ENCODE data around the gene ANKRD63.

The ANKRD63 gene

DNA sequence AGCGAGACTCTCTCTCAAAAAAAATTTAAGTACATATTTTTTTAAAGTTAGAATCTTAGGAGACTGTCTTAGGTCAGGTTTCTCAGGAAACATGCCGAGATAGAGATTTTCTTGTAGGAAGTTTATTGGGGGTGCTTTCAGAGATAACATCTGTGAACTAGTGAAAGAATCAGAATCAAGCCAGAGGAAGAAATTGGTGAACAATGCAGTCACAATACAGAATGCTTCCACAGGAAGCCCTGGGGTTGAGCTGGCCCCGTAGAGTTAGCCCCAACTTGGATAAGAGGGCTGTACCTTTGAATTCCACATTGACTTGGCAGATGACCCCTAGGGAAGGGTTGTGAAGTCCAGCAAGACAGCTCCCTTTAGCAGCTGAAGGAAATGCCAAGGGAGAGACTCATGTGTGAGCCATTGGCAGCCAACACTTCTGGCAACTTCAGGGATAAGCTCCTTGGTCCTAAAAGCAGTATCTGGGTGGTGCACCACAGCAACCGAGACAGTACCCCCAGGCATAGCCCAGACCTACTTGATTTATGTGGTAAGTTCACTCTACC, 31.9 kb upstream of the ANKRD63 start:
- Histone ChIP-seq H3K23ac (ENCODE audit: low read depth, low read length, poor library complexity) (no peak overlapping the region), H3K14ac (ENCODE audit: low read length) (no peak overlapping the region), H2BK12ac (ENCODE audit: low read length) (no peak overlapping the region), H3K27ac (replicated peaks; ENCODE audit: low read length) (no peak overlapping the region), H3K36me3 (replicated peaks in 1 of 2; ENCODE audit: control insufficient read depth in 2 of 2, insufficient read depth in 2 of 2, low read length in 2 of 2) (no peaks in the 10 kb centered on the region), H3K18ac (ENCODE audit: low read length) (no peak overlapping the region), H2BK120ac (ENCODE audit: low read depth, low read length) (no peak overlapping the region), H2AK5ac (ENCODE audit: low read depth, low read length) (no peak overlapping the region), H3K9ac (ENCODE audit: low read depth, low read length, poor library complexity) (no peak overlapping the region), H3K9me3 (replicated peaks in 1 of 2; ENCODE audit: control insufficient read depth in 2 of 2, insufficient read depth in 1 of 2, low read depth in 1 of 2, low read length in 2 of 2) (no peaks in the 10 kb centered on the region), H3K4ac (ENCODE audit: low read length) (no peak overlapping the region), H4K91ac (ENCODE audit: low read depth, low read length, poor library complexity) (no peak overlapping the region), H3K4me2 (ENCODE audit: insufficient read depth, low read length, poor library complexity, severe bottlenecking) (no peak overlapping the region), H3K79me1 (ENCODE audit: low read depth, low read length) (no peaks in the 10 kb centered on the region), H4K8ac (ENCODE audit: low read depth, low read length) (no peak overlapping the region), H2AFZ (ENCODE audit: low read length) (no peak overlapping the region), H2BK5ac (ENCODE audit: low read length) (no peak overlapping the region), H3K4me1 (ENCODE audit: control insufficient read depth in 2 of 2, insufficient read depth in 1 of 2, low read depth in 1 of 2, low read length in 2 of 2) (peaks cover 0 to 2% of the 10 kb centered on the region in 2 donors), H3K27me3 (ENCODE audit: control insufficient read depth in 3 of 3, insufficient read depth in 3 of 3, low read depth in 1 of 3, low read length in 3 of 3) (peaks cover 0 to 7% (median 6%) of the 10 kb centered on the region in 3 experiments), H2BK15ac (ENCODE audit: low read length) (no peak overlapping the region), H3K4me3 (ENCODE audit: low read length in 2 of 2) (no peak overlapping the region)
- no peak for DNase-seq (ENCODE audit: low spot score)
- WGBS, 2 donors (ENCODE audit: extremely low coverage in 2 of 2, insufficient read length in 2 of 2, insufficient replicate concordance in 1 of 2), result no CpG with 5 or more reads among the region's 4 CpGs

DNA sequence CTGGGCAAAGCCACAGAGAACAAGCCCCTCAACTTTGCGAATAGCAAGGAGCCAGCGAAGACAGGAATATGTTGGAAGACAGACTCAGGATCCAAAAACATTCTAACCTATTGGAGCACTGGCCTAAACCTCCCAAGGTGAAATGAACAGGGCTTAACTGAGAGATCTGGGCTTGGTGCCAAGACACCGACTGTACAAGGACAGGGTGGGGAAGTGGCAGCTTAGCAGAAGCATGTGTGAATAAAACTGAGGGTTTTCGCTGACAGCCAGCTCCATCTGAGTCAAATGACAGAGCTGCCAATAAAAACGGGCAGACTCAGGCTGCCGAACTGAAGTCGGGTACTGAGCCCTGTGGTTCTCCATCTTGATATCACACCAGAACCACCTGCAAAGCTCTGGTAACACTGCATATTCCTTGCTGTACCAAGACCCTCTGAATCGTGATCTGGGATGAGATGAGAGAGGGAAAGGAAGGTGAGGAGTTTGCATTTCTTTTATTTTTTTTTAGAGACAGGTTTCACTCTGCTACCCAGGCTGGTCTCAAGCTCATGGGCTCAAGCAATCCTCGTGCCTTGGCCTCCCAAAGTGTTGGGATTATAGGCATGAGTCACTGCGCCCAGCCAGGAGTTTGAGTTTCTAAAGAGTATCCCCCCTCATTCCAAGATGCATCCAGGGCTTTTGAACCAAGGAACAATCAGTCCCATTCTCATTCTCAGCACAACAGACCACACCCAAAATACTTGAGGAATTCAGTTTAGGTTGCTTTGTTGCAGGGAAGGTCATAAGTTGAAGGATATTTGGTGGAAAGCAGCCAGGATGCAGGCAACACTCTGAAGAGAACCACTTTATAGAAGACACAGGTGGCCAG, 30.9 kb upstream of the ANKRD63 start:
- Histone ChIP-seq H2AFZ (ENCODE audit: low read length) (no peak overlapping the region), H3K9ac (ENCODE audit: low read depth, low read length, poor library complexity) (no peak overlapping the region), H3K27ac (replicated peaks; ENCODE audit: low read length) (no peak overlapping the region), H3K36me3 (replicated peaks in 1 of 2; ENCODE audit: control insufficient read depth in 2 of 2, insufficient read depth in 2 of 2, low read length in 2 of 2) (no peaks in the 10 kb centered on the region), H3K4me3 (ENCODE audit: low read length in 2 of 2) (peak overlapping the region in 1 of 2 donors; percentile 29), H4K91ac (ENCODE audit: low read depth, low read length, poor library complexity) (no peak overlapping the region), H2AK5ac (ENCODE audit: low read depth, low read length) (no peak overlapping the region), H4K8ac (ENCODE audit: low read depth, low read length) (no peak overlapping the region), H3K23ac (ENCODE audit: low read depth, low read length, poor library complexity) (no peak overlapping the region), H3K4me1 (ENCODE audit: control insufficient read depth in 2 of 2, insufficient read depth in 1 of 2, low read depth in 1 of 2, low read length in 2 of 2) (peaks cover 3 to 12% of the 10 kb centered on the region in 2 donors), H2BK15ac (ENCODE audit: low read length) (no peak overlapping the region), H2BK120ac (ENCODE audit: low read depth, low read length) (no peak overlapping the region), H3K27me3 (ENCODE audit: control insufficient read depth in 3 of 3, insufficient read depth in 3 of 3, low read depth in 1 of 3, low read length in 3 of 3) (peaks cover 0 to 7% (median 6%) of the 10 kb centered on the region in 3 experiments), H3K9me3 (replicated peaks in 1 of 2; ENCODE audit: control insufficient read depth in 2 of 2, insufficient read depth in 1 of 2, low read depth in 1 of 2, low read length in 2 of 2) (no peaks in the 10 kb centered on the region), H2BK5ac (ENCODE audit: low read length) (no peak overlapping the region), H3K18ac (ENCODE audit: low read length) (no peak overlapping the region), H3K79me1 (ENCODE audit: low read depth, low read length) (no peaks in the 10 kb centered on the region), H3K4ac (ENCODE audit: low read length) (no peak overlapping the region), H3K14ac (ENCODE audit: low read length) (no peak overlapping the region), H3K4me2 (ENCODE audit: insufficient read depth, low read length, poor library complexity, severe bottlenecking) (no peak overlapping the region), H2BK12ac (ENCODE audit: low read length) (no peak overlapping the region)
- WGBS, 2 donors (ENCODE audit: extremely low coverage in 2 of 2, insufficient read length in 2 of 2, insufficient replicate concordance in 1 of 2), result no CpG with 5 or more reads among the region's 10 CpGs
- DNase-seq (ENCODE audit: low spot score), result no peak

DNA sequence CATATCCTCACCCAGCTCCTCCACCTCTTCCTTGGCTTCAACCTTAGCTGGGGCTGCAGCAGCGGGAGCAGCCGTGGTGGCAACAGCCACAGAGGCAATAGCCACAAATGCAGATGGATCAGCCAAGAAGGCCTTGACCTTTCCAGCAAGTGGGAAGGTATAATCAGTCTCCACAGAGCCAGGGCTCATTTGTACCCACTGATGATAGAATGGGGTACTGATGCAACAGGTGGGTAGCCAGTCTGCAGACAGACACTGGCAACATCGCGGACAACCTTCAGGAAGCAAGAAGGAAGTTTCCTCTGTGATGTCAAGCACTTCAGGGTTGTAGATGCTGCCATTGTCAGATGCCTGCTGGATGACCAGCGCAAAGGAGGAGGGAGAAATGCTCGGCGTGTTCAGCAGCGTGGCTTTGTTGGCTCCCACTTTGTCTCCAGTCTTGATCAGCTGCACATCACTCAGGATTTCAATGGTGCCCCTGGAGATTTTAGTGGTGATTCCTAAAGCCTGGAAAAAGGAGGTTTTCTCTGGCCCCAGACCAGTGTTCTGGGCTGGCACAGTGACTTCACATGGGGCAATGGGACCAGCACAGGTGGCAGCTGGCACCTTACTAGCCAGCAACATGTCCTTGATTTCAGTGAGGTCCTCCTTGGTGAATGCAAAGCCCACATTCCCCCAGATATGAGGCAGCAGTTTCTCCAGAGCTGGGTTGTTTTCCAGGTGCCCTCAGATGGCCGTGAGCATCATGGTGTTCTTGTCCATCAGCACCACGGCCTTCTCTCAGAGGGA, 29.7 kb upstream of the ANKRD63 start:
- Histone ChIP-seq H2BK120ac (ENCODE audit: low read depth, low read length) (no peak overlapping the region), H3K9me3 (replicated peaks in 1 of 2; ENCODE audit: control insufficient read depth in 2 of 2, insufficient read depth in 1 of 2, low read depth in 1 of 2, low read length in 2 of 2) (no peaks in the 10 kb centered on the region), H3K79me1 (ENCODE audit: low read depth, low read length) (no peaks in the 10 kb centered on the region), H3K4me3 (ENCODE audit: low read length in 2 of 2) (no peak overlapping the region), H4K8ac (ENCODE audit: low read depth, low read length) (no peak overlapping the region), H3K36me3 (replicated peaks in 1 of 2; ENCODE audit: control insufficient read depth in 2 of 2, insufficient read depth in 2 of 2, low read length in 2 of 2) (no peaks in the 10 kb centered on the region), H2AFZ (ENCODE audit: low read length) (no peak overlapping the region), H3K4ac (ENCODE audit: low read length) (no peak overlapping the region), H3K14ac (ENCODE audit: low read length) (no peak overlapping the region), H2BK12ac (ENCODE audit: low read length) (no peak overlapping the region), H2AK5ac (ENCODE audit: low read depth, low read length) (no peak overlapping the region), H2BK15ac (ENCODE audit: low read length) (no peak overlapping the region), H3K4me1 (ENCODE audit: control insufficient read depth in 2 of 2, insufficient read depth in 1 of 2, low read depth in 1 of 2, low read length in 2 of 2) (peaks cover 5 to 18% of the 10 kb centered on the region in 2 donors), H3K27me3 (ENCODE audit: control insufficient read depth in 3 of 3, insufficient read depth in 3 of 3, low read depth in 1 of 3, low read length in 3 of 3) (peaks cover 0 to 7% (median 6%) of the 10 kb centered on the region in 3 experiments), H4K91ac (ENCODE audit: low read depth, low read length, poor library complexity) (no peak overlapping the region), H3K9ac (ENCODE audit: low read depth, low read length, poor library complexity) (peak overlapping the region; percentile 12), H3K23ac (ENCODE audit: low read depth, low read length, poor library complexity) (peak overlapping the region; percentile 58), H3K27ac (replicated peaks; ENCODE audit: low read length) (no peak overlapping the region), H2BK5ac (ENCODE audit: low read length) (no peak overlapping the region), H3K18ac (ENCODE audit: low read length) (no peak overlapping the region), H3K4me2 (ENCODE audit: insufficient read depth, low read length, poor library complexity, severe bottlenecking) (no peak overlapping the region)
- DNase-seq (ENCODE audit: low spot score), result no peak
- no CpG with 5 or more reads among the region's 10 CpGs for WGBS, 2 donors (ENCODE audit: extremely low coverage in 2 of 2, insufficient read length in 2 of 2, insufficient replicate concordance in 1 of 2)

DNA sequence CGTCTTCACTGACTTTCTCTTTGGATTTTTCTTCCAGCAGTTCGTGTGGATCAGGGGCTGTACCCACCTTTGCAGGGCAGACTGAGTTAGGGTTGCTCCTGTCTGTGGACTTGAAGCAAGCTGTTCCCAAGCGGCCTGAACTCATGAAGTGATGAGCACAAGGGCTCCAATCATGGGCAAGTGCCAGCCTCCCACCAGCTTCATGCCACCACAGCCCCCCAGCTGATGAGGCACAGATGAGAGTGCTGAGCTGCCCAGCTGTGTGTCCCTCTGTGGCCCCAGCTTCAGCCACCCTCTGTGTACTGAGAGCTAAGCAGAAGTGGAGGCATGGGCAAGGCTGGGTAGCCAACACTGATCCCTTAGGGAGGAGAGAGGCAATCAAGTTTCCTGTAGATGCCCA, 28.1 kb upstream of the ANKRD63 start:
- no peak overlapping the region for H3K4ac ChIP-seq (ENCODE audit: low read length)
- H2BK120ac ChIP-seq (ENCODE audit: low read depth, low read length), result no peak overlapping the region
- no peak overlapping the region for H4K91ac ChIP-seq (ENCODE audit: low read depth, low read length, poor library complexity)
- no peak overlapping the region for H3K18ac ChIP-seq (ENCODE audit: low read length)
- DNase-seq (ENCODE audit: low spot score), result no peak
- no peak overlapping the region for H2AFZ ChIP-seq (ENCODE audit: low read length)
- no peaks in the 10 kb centered on the region for H3K9me3 ChIP-seq (replicated peaks in 1 of 2; ENCODE audit: control insufficient read depth in 2 of 2, insufficient read depth in 1 of 2, low read depth in 1 of 2, low read length in 2 of 2)
- WGBS, 2 donors (ENCODE audit: extremely low coverage in 2 of 2, insufficient read length in 2 of 2, insufficient replicate concordance in 1 of 2), result no CpG with 5 or more reads among the region's 3 CpGs
- peaks cover 0 to 7% (median 6%) of the 10 kb centered on the region in 3 experiments for H3K27me3 ChIP-seq (ENCODE audit: control insufficient read depth in 3 of 3, insufficient read depth in 3 of 3, low read depth in 1 of 3, low read length in 3 of 3)
- H2AK5ac ChIP-seq (ENCODE audit: low read depth, low read length), result no peak overlapping the region
- no peak overlapping the region for H4K8ac ChIP-seq (ENCODE audit: low read depth, low read length)
- no peaks in the 10 kb centered on the region for H3K36me3 ChIP-seq (replicated peaks in 1 of 2; ENCODE audit: control insufficient read depth in 2 of 2, insufficient read depth in 2 of 2, low read length in 2 of 2)
- H3K9ac ChIP-seq (ENCODE audit: low read depth, low read length, poor library complexity), result no peak overlapping the region
- H2BK12ac ChIP-seq (ENCODE audit: low read length), result no peak overlapping the region
- no peak overlapping the region for H3K4me2 ChIP-seq (ENCODE audit: insufficient read depth, low read length, poor library complexity, severe bottlenecking)
- no peak overlapping the region for H3K27ac ChIP-seq (replicated peaks; ENCODE audit: low read length)
- H2BK5ac ChIP-seq (ENCODE audit: low read length), result no peak overlapping the region
- H3K4me1 ChIP-seq (ENCODE audit: control insufficient read depth in 2 of 2, insufficient read depth in 1 of 2, low read depth in 1 of 2, low read length in 2 of 2), result peaks cover 5 to 31% of the 10 kb centered on the region in 2 donors
- H2BK15ac ChIP-seq (ENCODE audit: low read length), result no peak overlapping the region
- no peak overlapping the region for H3K14ac ChIP-seq (ENCODE audit: low read length)
- H3K4me3 ChIP-seq (ENCODE audit: low read length in 2 of 2), result no peak overlapping the region
- no peak overlapping the region for H3K23ac ChIP-seq (ENCODE audit: low read depth, low read length, poor library complexity)
- H3K79me1 ChIP-seq (ENCODE audit: low read depth, low read length), result no peaks in the 10 kb centered on the region
